Measurements from ENCODE around the gene ENTR1. TPM values are rescaled to one million over a fixed set of nuclear protein-coding genes. Genes with fewer than 3 reads are reported as not detected.

The ENTR1 gene
- total and polyA plus RNA-seq, 4 donors = 25.5 to 48.4 (median 37.7) TPM

GRCh38 chr9:136434580-136435169 is 24.3 kb upstream of the ENTR1 start:
- H3K9me3 ChIP-seq (ENCODE audit: control insufficient read depth in 4 of 4, insufficient read depth in 3 of 4, low read length in 3 of 4) = no peaks in the 10 kb centered on the region
- H3K4me1 ChIP-seq (ENCODE audit: control insufficient read depth in 5 of 5, insufficient read depth in 5 of 5, low read length in 5 of 5) = peaks cover 4 to 19% (median 11%) of the 10 kb centered on the region in 5 donors
- H3K27ac ChIP-seq (ENCODE audit: low read depth in 1 of 2, low read length in 1 of 2) = no peak overlapping the region
- 93 to 94% methylated on average over 17 of the region's 17 CpGs for WGBS, 2 donors
- no peak overlapping the region for H3K4me3 ChIP-seq
- TF ChIP-seq CTCF (IDR thresholded peaks at IDR 0.05; ENCODE audit: control extremely low read depth, extremely low read depth) = no peak
- no peaks in the 10 kb centered on the region for H3K27me3 ChIP-seq (ENCODE audit: control insufficient read depth in 3 of 3, insufficient read depth in 3 of 3, low read length in 2 of 3)
- no peak overlapping the region for H3K9ac ChIP-seq (ENCODE audit: insufficient read depth in 1 of 2, low read length in 2 of 2)
- H3K36me3 ChIP-seq (ENCODE audit: control insufficient read depth in 4 of 4, insufficient read depth in 4 of 4, low read length in 4 of 4) = peaks cover 0 to 32% (median 8%) of the 10 kb centered on the region in 4 donors
- no peak for DNase-seq
- no peak for ATAC-seq (ENCODE audit: insufficient read depth, low FRiP score)

- H3K4me1 ChIP-seq (ENCODE audit: control insufficient read depth in 5 of 5, insufficient read depth in 5 of 5, low read length in 5 of 5) = peaks cover 4 to 19% (median 11%) of the 10 kb centered on the region in 5 donors
- H3K36me3 ChIP-seq (ENCODE audit: control insufficient read depth in 4 of 4, insufficient read depth in 4 of 4, low read length in 4 of 4) = peaks cover 0 to 38% (median 10%) of the 10 kb centered on the region in 4 donors
- H3K27ac ChIP-seq (ENCODE audit: low read depth in 1 of 2, low read length in 1 of 2) = no peak overlapping the region
- DNase-seq = no peak
- ATAC-seq (ENCODE audit: insufficient read depth, low FRiP score) = no peak
- 93 to 94% methylated on average over 35 to 37 of the region's 37 CpGs for WGBS, 2 donors
- H3K9ac ChIP-seq (ENCODE audit: insufficient read depth in 1 of 2, low read length in 2 of 2) = no peak overlapping the region
- no peaks in the 10 kb centered on the region for H3K27me3 ChIP-seq (ENCODE audit: control insufficient read depth in 3 of 3, insufficient read depth in 3 of 3, low read length in 2 of 3)
- H3K4me3 ChIP-seq = no peak overlapping the region
- no peak for TF ChIP-seq CTCF (IDR thresholded peaks at IDR 0.05; ENCODE audit: control extremely low read depth, extremely low read depth)
- no peaks in the 10 kb centered on the region for H3K9me3 ChIP-seq (ENCODE audit: control insufficient read depth in 4 of 4, insufficient read depth in 3 of 4, low read length in 3 of 4)
These were observed 23.6 kb upstream of the ENTR1 start for GRCh38 chr9:136433849-136434579.

- no peak for ATAC-seq (ENCODE audit: insufficient read depth, low FRiP score)
- Histone ChIP-seq H3K9me3 (ENCODE audit: control insufficient read depth in 4 of 4, insufficient read depth in 3 of 4, low read length in 3 of 4) (no peaks in the 10 kb centered on the region), H3K27me3 (ENCODE audit: control insufficient read depth in 3 of 3, insufficient read depth in 3 of 3, low read length in 2 of 3) (no peaks in the 10 kb centered on the region), H3K4me3 (no peak overlapping the region), H3K36me3 (ENCODE audit: control insufficient read depth in 4 of 4, insufficient read depth in 4 of 4, low read length in 4 of 4) (peaks cover 0 to 41% (median 10%) of the 10 kb centered on the region in 4 donors), H3K27ac (ENCODE audit: low read depth in 1 of 2, low read length in 1 of 2) (no peak overlapping the region), H3K4me1 (ENCODE audit: control insufficient read depth in 5 of 5, insufficient read depth in 5 of 5, low read length in 5 of 5) (peaks cover 4 to 13% (median 11%) of the 10 kb centered on the region in 5 donors), H3K9ac (ENCODE audit: insufficient read depth in 1 of 2, low read length in 2 of 2) (no peak overlapping the region)
- DNase-seq = no peak
- TF ChIP-seq CTCF (IDR thresholded peaks at IDR 0.05; ENCODE audit: control extremely low read depth, extremely low read depth) = no peak
- 91 to 95% methylated on average over 31 to 36 of the region's 36 CpGs for WGBS, 2 donors
These were observed 22.8 kb upstream of the ENTR1 start for GRCh38 chr9:136433043-136433715.

Measured in lung (tissue), 12 donors.